ENCODE results near the gene HOXD13.

The HOXD13 gene

DNA sequence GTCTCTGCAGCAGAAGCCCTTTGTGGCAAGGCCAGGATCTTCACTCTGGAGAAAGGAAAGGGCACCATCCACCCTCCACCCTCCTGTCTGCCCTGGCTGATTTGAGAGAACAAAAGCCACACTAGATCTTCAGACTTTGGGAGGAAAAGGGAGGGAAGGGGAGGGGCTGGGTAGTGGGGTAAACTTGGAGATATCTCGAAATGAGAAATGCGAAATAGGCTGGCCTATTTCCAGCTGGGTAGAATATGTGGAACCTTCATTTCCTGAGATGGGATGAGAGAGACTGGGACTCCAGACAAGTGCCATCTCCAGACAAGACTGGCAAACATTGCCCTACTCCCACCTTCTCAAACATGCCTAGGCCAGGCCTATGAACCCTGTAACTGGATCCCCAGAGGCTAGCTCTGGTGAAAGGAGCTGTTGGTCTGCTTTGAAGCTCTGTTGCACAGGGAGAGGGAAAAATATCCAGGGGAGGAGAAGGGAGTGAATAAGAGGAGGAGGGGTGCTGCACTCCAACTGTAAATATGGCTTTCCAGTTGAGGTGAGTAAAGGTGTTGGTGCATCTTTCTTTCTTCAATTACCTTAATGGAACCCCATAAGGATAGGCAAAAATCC lies 8.8 kb downstream of the HOXD13 start:
- no peak for DNase-seq (ENCODE audit: low read depth)
- H3K4me3 ChIP-seq (ENCODE audit: low read length) = no peak overlapping the region
- TF ChIP-seq, protein P1, sequence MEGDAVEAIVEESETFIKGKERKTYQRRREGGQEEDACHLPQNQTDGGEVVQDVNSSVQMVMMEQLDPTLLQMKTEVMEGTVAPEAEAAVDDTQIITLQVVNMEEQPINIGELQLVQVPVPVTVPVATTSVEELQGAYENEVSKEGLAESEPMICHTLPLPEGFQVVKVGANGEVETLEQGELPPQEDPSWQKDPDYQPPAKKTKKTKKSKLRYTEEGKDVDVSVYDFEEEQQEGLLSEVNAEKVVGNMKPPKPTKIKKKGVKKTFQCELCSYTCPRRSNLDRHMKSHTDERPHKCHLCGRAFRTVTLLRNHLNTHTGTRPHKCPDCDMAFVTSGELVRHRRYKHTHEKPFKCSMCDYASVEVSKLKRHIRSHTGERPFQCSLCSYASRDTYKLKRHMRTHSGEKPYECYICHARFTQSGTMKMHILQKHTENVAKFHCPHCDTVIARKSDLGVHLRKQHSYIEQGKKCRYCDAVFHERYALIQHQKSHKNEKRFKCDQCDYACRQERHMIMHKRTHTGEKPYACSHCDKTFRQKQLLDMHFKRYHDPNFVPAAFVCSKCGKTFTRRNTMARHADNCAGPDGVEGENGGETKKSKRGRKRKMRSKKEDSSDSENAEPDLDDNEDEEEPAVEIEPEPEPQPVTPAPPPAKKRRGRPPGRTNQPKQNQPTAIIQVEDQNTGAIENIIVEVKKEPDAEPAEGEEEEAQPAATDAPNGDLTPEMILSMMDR (conservative IDR thresholded peaks at IDR 0.05; ENCODE audit: low read length) = no peak

DNA sequence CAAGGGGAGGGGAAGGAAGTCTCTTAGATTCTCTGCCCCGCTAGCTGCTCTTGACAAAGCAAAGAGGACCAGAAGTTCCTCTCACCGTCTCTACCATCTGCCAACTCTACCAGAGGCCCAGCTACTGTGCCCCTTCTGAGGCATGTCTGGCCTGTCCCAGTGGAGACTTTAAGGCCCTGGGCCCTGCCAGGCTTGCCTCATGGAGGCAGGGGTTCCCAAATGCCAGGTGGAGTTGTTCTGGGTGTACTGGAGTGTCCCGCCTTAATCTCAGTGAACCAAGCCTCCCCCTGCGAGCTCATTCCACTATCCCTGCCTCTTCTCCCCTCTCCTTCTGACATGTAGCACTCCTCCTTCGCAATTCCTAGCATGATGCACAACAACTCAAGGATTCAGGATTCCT lies 9.3 kb downstream of the HOXD13 start:
- H3K4me3 ChIP-seq (ENCODE audit: low read length) = no peak overlapping the region
- TF ChIP-seq, protein P1 (conservative IDR thresholded peaks at IDR 0.05; ENCODE audit: low read length) = no peak
- no peak for DNase-seq (ENCODE audit: low read depth)

DNA sequence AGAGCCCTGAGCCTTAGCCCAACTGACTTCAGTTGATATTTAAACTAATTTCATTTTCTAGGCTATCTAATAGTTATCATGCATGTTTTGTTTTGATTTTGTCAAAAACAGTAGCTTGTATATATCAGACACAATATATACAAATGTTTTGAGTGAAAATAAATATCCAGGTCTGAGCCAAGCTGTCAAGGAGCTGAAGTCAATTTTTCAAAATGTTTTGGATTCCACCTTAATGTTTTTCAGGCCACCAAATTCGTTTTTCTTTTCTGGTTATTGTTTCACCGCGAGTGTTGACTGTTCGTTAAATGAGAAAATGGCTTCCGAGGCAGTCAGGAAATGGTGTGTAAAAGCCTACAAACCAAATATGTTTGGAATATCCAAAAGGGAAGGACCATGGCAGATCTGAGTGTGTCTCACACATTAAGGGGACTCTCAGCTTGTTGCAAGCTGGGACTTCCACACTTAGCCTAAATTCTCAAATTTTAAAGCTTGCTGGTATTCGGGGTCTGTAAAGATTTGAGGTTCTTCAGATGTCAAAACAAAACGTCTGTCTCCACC lies 9.9 kb downstream of the HOXD13 start:
- TF ChIP-seq, protein P1 (conservative IDR thresholded peaks at IDR 0.05; ENCODE audit: low read length) = no peak

DNA sequence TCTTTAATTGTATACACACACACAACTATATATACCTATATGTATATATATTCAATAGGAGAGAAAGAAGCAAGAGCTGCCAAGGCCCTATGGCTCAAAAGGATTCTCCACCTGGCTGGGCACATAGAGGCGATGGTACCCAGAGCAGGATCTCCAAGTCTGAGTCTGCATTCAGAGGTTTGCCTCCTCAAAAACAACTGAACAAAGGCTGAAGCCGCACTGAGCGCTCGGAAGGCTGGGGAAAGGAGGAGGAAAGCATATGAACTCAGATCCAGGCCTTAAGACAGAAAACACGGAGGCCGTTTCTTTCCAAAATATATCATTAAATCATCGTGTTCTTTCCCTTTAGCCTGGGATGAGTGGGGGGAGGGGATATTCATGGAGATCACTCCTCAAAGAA lies 10.7 kb downstream of the HOXD13 start:
- TF ChIP-seq, protein P1 (conservative IDR thresholded peaks at IDR 0.05; ENCODE audit: low read length) = no peak

More for the DNA sequence above, 9.9 kb downstream of the HOXD13 start:
- no peak for DNase-seq (ENCODE audit: low read depth)
- no peak overlapping the region for H3K4me3 ChIP-seq (ENCODE audit: low read length)

DNA sequence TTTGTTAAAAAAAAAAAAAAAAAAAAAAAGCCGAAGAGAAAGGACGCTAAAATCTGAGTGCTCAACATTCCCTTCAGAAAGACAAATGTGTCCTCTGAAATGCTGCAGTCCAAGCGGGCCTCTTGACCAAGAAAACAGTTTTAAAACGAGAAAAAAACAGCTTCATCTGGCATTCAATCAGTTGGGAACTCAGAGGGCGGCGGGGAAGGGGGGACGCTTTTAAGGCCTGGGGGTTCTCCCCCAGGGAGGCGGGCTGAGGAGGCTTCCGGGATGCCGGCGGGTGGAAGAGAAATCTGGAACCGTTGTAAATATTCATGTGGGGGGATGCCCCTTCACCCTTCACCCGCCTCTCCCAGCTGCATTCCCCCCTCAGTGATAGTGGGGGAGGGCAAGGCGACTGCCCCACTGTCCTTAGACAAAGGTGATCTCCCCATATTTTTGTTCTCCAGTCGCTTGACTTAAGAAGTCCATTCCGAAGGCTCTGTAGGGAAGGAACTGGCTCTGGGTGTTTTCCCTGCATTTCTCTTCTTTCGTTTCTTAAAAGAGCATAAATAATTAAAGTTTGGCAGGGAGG lies 11.3 kb downstream of the HOXD13 start:
- DNase-seq (ENCODE audit: low read depth) = no peak
- TF ChIP-seq, protein P1 (conservative IDR thresholded peaks at IDR 0.05; ENCODE audit: low read length) = no peak
- no peak overlapping the region; the same call in 1 of the 2 replicates for H3K4me3 ChIP-seq (ENCODE audit: low read length)

More for the DNA sequence above, 10.7 kb downstream of the HOXD13 start:
- DNase-seq (ENCODE audit: low read depth) = no peak
- H3K4me3 ChIP-seq (ENCODE audit: low read length) = no peak overlapping the region

DNA sequence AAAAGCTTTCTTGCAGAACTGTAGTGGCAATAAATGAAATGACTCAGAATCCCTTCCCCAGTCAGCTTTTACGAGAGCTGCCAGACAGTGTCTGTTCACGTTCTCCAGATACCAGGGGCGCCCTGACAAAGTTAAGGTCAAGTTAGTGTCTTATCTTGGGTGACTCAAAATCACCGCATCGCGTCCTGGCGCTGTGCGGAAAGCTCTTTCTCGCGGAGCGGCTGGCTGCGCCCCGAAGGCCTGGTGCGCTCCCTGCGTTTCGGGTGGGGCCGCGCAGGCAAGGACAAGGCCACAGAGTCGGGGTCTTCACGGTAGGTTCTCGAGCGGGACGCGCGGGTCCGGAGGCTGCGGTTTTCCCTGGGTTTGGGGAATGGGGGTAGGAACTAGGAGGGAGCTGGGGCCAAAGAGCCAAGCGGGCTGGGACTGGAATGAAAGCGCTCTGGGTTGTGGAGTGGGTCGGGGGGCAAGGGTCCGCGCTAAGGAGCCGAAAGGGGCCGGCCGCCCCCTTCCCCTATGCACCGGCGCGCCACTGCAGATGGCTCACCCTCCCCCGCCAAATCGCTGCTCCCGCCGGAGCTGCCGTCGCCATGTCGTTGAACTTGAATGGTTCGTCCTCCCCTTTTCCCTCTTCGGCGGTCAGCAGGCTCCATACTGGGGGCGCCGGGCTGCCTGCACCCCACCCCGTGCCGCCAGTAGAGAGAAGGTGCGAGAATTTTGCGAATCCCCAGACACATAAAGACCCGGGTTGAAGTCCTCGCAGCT lies 12.0 kb downstream of the HOXD13 start:
- TF ChIP-seq, protein P1 (conservative IDR thresholded peaks at IDR 0.05; ENCODE audit: low read length) = no peak
- H3K4me3 ChIP-seq (ENCODE audit: low read length) = peak overlapping the region; percentile 22
- peak; percentile 45 for DNase-seq (ENCODE audit: low read depth)
